HG03460 (cell line): ENCODE data around the gene ZNF689.
A peak's percentile ranks its signal among the peaks of the same experiment; 100 is the strongest.

ENCODE experiments used
- ATAC-seq: cut with Tn5 transposase; IDR thresholded peaks from one replicate; pipeline ENCODE4 v1.9.1; 2021; ENCODE audit not compliant: unreplicated experiment

Gene ZNF689

GRCh38 chr16:30609926-30610839 lies at the start of gene ZNF689:
ZNF689 (minus strand) TSS chr16:30610389; CDS start chr16:30610041, 348 bp downstream.
- peak; percentile 85 for ATAC-seq

DNA sequence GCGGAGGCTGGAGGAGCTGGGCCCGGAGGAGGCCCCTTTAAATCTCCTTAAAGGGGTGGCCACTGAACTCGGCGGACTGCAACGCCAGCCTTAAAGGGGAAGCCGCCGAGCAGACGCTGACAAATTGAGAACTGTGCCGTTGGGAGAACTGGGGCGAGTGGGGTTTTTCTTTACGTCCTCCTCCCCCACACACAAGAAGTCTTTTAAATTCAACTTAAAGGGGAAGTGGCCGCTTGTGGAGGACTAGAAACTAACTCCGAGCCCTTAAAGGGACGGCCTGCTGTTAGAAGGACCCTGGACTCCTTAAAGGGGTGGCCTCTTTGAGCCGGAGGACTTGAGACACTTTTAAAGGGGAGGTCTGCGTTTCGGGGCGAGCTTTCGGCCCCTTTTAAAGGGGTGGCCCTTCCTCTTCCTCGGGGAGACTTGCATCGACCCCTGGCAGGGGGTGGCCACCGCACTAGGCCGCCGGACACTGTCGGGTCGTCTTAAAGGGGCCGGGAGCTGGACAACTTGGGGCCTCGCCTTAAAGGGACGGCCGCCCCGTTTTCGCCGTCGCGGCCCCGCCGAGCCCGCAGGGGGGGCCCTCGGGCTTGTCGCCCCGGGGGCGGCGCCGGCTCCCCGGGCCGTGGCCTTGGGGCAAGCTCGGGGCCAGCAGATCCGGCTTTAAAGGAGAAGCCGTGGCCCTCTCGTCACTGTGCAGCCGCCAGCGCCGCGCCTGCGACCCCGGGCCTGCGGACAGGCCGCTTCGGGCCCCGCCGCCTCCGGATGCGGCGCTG lies 48.7 kb upstream of the ZNF689 start:
- peak; percentile 31 for ATAC-seq

DNA sequence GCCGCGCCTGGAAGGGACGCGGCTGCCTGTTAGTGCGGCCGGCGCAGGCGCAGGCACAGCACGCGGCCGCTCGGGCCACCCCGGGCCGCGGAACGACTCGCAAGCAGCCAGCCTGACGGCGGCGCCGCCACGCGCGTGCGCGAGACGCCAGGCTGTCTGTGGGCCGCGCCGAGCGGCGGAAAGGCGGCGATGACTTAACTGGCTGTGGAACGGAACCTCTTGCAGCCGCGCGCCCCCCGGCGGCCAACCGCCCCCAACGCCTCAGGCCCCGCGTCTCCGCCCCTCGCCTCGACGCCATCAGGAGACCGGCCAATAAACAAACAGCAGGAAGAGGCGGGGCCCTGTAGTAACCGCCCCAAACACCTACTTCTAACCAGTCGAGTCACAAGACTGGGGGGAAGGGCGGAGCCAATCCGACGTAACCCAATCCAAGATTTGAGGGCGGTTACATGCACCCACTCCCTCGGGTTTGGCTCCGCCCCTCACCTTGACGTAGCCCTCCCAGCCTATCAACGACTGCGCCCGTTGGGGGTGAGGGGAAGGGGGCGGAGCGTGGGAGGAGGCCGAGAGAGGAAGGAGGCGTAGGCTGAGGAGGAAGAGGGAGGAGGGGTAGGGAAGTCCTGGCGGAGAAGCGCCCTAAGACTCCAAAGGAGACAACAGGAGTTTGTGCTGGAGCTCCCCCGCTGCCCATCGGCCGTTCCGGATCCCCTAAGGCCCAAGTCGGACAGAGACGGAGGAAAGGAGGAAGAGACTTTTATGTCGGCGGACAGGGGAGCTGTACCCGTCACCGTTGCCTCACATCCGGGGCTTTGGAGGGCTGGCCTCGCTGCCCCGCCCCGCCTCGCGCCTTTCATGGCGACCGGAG lies 47.9 kb upstream of the ZNF689 start, which contains the start of gene FBRS:
Gene FBRS (plus strand): TSS at position 566 of the 865 bp plus-strand sequence. CDS start 1,088 bp downstream, outside the sequence.
- ATAC-seq: peak; percentile 62

DNA sequence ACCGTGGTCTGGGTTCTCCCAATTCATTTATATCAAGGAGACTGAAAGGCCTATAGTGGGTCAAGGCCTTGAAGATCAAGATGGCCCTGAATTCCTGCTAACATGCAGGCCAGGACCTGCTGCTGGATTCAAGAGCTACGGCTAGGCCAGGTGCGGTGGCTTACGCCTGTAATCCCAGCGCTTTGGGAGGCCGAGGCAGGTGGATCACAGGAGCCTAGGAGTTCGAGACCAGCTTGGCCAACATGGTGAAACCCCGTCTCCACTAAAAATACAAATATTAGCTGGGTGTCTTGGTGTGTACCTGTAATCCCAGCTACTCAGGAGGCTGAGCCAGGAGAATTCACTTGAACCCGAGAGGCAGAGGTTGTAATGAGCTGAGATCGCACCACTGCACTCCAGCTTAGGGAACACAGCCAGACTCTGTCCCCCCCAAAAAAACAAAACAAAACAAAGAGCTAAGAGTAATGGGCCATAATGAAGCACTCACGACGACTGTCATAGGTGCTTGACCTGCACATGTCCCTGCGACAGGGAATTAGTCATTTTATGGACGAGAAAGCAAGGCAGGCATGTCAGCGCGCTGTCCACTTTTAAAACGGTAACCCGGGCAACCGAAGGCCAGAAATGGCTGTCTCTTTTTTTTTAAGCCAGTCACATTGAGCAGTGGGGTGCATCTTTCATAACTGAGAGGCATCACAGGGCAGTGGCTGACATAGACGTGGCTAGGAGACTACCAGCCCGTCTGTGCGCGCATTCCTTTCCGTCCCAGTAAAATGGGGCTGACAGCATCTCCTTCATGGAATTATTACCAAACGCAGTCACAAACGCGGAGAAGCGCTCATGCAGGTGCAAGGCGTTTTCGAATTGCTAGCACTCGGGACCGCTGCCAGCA lies 47.0 kb upstream of the ZNF689 start:
- no peak for ATAC-seq

- ATAC-seq: no peak
Observed at GRCh38 chr16:30656388-30656787, 46.2 kb upstream of the ZNF689 start.

GRCh38 chr16:30655815-30656347 lies 45.7 kb upstream of the ZNF689 start:
- ATAC-seq: no peak

DNA sequence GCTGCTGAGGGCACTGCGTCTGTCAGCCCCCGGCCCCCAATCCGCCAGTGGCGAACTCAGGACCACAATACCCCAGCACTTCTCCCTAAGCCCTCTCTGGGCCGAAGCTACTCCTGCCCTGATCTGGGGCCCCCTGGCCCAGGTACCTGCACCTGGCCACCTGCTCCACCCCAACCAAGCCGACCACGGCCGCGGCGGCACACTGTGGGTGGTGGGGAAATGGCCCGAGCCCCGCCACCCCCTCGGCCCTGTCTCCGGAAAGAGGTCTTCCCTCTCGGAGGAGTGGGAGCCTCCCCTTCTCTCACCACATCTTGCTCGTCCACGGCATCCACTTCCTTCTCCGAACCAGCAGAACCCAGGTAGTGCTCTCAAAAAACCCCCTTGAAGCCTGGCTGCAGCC lies 44.7 kb upstream of the ZNF689 start:
- no peak for ATAC-seq

DNA sequence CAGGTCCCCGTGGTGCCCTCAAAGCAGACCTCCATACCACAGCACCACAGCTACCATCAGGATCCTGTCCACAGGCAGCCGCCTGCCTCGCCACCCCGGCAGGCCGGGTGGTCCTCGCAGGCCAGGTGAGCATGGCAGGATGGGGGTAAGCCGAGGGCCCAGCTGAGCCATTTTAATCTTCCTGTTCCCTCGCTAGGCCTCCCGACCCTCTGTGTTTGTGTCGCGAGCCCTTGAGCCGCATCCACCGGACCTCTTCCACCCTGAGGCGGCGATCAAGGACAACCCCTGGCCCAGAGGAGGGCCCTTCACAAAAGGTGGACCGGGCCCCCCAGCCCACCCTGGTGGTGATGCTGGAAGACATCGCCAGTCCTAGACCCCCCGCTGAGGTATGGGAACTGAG lies 42.5 kb upstream of the ZNF689 start:
- ATAC-seq: no peak

DNA sequence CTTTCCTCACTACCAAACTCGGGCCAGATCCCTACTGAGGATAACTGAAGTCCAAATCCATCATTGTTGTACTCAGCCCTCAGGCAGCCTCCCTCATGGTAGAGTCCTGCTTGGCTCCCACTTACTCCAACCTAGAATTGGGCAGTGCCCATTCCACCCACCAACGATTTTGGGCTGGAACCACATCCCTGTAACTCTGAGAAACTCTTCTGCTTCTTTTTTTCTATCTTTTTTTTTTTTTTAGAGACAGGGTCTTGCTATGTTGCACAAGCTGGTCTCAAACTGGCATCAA lies 41.8 kb upstream of the ZNF689 start:
- ATAC-seq: no peak

DNA sequence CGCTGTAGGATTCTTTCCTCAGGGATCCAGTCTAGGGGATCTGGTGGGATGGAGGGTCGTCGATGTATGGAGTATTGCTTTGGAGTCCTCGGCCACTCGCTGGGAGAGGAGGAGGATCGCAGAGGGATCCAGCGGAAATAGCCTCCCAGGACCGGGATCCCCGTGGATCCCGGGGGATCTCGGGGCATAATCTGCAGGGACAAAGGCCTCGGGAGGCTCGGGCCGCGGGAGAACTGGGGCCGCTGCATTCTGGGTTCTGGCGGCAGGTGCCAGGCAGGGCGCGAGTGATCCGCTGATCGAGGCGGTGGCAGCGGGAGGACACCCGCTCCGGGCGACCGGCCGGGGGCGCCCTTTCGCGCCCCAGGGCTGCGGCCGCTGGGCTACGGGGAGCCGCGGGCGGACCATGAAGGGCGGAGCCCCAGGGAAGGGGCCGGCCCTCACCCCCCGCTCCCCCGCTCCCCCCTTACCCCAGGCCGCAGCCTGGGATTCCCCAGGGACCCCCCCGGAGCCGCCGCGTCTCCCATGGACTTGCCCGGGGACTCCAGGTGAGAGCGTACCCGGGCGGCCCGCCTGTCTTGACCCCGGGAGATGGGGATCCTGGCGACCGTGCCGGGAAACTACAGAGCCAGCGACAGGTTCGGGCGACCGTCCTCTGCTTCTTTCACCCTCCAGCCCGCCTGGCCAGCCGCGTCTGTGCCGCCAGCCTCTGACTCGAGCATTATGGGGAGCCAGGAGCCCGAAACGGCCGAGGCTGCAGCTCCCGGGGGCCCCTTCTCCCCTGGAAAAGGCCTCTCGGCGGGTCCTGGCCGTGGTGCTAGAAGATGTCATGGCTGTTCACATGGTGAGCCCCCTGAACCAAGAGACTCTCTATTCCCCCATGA lies 41.2 kb upstream of the ZNF689 start:
- ATAC-seq: peak; percentile 39

DNA sequence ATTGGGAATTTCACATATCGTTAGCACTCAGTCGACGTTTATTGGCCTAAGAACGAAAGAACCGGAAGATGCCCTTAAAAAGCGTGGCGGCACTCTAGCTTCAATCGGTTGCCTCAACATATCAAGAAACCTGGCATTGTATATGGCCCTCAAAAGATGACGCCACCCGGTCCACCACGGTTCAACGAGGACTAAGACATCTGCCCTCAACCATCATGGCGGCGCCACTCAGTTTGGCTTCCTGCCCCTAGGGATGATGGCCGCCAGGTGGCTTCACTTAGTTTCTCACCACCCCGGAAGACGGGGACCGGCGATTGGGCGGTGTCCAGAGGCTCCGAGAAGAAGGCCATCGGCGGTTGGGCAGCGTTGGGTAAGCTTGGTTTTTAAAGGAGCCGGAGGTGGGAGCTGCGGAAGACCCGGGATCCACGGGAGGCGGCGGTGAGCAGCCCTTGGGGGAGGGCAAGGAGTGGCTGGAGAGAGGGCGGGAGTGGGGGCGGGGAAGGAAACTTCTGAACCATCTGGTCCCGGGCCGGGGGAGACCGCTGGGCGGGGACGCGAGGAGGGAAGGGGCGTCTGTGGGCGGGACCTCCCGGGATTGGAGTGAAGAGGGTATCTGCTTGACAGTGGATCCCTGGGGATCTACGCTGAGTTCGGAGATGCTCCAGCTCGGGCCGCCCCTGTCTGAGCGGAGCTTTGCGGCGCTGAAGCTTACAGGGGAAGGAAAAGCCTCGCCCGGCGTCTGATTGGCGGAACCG lies 40.4 kb upstream of the ZNF689 start, which contains the start of gene PRR14:
Gene PRR14 (plus strand): TSS at position 592 of the 755 bp plus-strand sequence. CDS start 686 bp downstream, outside the sequence.
- peak; percentile 70 for ATAC-seq

DNA sequence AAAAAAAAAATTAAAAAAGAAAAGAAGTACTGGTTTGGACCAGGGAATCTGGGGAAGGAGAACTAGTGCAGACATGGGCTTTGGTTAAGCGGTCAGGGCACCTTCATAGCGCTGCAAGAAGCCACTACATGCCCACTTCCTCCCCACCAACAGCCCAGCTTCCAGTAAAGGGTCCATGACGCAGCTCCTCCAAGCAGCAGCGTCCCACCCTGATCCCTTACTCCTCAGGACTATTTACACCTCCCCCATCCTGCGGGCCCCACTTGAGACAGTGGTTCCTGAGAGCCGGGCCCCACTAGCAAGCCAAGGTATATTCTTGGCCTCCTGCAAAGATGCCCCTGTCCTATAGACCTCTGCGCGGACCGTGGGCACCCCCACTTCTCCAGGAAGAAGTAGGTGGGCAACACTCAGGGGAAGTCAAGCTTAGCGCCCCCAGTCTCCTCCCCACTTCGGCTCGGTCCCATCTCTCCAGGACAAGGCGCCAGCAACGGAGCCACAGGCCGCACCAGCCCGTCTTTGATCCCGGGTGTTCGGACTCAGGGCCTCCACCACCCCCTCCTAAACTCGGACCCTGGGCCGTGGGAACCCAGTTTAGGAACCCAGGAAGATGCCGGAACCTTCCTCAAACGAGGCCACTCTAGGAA lies 39.7 kb upstream of the ZNF689 start:
- no peak for ATAC-seq

- ATAC-seq: no peak
Observed at GRCh38 chr16:30647274-30647571, 37.0 kb upstream of the ZNF689 start.

GRCh38 chr16:30645727-30646126 lies 35.5 kb upstream of the ZNF689 start:
- ATAC-seq: no peak

GRCh38 chr16:30644334-30644830 lies 34.2 kb upstream of the ZNF689 start:
- ATAC-seq: no peak

DNA sequence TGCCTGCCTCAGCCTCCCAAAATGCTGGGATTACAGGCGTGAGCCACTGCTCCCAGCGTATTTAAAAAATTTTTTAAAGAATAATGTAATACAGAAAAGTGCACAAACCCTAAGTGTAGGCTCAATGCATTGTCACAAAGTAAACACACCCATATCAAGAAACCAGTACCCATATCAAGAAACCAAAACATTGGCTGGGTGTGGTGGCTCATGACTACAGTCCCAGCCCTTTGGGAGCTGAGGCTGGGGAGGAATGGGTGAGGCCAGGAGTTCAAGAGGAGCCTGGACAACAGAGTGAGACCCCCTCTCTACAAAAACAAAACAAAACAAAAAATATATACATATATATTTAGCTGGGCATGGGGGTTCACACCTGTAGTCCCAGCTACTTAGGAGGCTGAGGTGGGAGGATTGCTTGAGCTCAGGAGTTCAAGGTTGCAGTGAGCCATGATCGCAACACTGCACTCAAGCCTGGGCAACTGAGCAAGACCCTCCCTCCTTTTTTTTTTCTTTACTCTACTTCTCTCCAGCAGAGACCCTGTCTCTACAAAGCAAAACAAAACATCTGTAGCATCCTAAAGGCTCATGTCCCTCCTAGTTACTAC lies 31.3 kb upstream of the ZNF689 start:
- ATAC-seq: no peak

DNA sequence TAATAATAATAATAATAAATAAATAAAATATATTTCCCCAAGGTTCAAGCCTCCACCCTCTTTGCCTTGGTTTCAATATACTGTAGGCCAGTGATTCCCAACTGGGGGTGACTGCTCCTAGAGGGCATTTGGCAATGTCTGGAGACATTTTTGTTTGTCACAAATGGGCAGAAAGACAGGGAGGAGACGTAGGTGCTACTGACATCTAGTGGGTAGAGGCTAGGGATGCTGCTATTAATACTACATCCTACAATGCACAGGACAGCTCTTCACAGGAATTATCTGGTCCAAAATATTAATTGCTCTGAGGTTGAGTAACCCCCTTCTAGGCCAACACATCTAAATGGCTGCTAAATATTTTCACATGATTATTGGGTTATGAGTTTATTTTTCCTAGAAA lies 27.8 kb upstream of the ZNF689 start:
- ATAC-seq: no peak
